HG02588 (cell line): ENCODE results near the gene TWIST2.

Source experiments
- ATAC-seq: cut with Tn5 transposase; IDR thresholded peaks from one replicate; pipeline ENCODE4 v1.9.1; 2021; ENCODE audit warnings: mild to moderate bottlenecking, moderate library complexity; ENCODE audit not compliant: unreplicated experiment

Gene TWIST2

DNA sequence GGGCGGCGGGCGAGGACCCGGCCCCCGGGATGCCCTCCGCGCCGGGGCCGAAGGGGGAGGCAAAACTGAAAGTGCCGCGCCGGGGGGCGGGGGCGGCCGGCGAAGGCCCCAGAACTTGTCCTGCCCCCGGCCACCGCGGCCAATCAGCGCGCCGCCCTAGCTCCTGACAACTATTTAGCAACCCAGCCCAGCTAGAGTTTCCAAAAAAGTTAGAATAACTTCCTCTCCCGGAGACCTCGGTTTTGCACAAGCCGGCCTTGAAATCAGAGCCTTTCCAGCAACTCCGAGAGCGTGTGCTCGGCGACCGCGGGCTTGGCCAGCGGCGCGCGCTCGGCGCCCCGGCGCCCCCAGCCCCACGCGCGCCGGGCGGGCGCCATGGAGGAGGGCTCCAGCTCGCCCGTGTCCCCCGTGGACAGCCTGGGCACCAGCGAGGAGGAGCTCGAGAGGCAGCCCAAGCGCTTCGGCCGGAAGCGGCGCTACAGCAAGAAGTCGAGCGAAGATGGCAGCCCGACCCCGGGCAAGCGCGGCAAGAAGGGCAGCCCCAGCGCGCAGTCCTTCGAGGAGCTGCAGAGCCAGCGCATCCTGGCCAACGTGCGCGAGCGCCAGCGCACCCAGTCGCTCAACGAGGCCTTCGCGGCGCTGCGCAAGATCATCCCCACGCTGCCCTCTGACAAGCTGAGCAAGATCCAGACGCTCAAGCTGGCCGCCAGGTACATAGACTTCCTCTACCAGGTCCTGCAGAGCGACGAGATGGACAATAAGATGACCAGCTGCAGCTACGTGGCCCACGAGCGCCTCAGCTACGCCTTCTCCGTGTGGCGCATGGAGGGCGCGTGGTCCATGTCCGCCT lies at the start of gene TWIST2:
Gene TWIST2 (plus strand): TSS at position 245 of the 850 bp plus-strand sequence. CDS start 131 bp downstream, at position 376.
- no peak for ATAC-seq

DNA sequence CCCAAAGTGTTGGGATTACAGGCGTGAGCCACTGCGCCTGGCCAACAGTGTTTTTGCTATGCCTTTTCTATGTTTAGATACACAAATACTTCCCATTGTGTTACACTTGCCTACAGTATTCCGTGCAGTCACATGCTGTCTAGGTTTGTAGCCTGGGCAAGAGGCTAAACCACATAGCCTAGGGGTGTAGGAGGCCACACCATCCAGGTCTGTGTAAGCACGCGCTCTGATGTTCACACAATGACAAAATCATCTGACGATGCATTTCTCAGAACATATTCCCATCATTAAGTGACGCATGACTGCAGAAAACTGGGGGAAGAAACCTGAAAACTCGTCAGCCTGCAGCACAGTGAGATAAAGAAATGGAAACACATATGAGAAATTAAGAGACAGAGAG lies 46.1 kb upstream of the TWIST2 start:
- ATAC-seq, result no peak

DNA sequence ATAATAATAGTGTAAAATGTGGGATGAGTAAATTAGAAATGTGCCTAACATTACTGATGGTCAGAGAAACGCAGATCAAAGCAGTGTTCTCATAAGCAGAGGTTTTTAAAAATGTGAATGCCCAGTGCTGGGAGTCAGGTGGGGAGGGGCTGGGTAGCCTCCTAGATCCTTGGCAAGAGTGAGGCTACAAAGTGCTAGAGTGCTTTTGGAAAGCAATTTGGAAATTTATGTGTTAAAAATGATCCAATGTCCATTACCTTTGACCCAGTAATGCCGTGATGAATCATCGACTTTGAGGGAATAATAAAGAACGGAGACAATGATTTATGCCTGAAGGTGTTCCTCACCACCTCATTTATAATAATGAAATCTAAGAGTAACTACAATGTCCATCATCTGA lies 44.9 kb upstream of the TWIST2 start:
- no peak for ATAC-seq

DNA sequence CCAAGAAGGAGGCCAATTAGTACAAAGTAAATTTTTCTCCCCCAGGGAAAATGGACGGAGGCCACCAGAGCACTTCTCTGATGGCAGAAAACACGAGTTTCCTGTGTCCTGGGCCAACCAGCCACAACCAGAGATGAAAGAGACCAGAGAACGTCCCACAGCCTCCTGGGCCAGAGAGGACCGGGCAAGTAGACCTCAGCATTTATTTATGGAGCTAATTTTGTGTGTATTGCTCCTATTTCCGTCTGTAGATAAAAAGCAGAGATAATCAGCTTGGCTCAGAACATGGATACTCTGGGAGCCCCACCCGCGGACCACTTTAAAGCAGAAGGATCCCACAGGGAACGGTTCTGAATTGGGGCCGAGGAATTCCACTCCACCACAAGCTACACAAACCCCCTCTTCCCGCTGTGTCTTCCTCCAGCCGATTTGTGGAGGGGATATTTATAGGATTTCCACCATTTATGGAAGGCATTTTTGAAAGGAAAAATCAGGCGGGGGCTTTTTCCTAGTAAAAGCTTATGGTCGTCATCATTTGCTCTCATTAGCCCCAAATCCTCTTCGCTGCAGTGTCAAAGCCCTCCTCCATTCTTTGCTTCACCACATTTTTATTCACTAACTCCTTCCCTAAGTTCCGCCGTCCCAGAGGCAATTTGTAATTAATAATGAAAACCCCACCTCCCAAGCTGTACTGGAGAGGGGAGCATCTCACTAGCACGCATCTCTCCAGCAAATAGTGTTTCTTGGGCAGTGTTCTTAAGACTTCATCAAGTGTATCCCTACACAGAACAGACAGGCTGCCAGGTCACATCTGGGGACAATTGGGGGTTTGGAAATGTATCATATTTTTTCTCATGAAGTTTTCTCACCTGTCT lies 43.7 kb upstream of the TWIST2 start:
- ATAC-seq, result no peak

DNA sequence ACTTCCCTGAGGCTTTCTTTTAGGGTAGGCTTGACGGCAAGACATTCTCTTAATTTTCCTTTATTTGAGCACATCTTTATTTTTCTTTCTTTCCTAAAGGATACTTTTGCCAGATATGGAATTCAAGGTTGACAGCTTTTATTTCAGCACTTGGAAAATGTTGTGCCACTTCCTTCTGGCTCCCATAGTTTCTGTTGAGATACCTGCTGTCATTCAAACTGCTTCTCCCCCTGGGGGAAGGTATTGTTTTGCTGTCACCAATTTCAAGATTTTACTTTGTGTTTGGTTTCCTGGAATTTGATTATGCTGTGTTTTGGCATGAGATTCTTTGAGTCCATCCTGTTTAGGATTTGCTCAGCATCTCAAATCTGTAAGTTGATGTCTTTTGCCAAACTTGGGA lies 39.1 kb upstream of the TWIST2 start:
- ATAC-seq, result no peak

DNA sequence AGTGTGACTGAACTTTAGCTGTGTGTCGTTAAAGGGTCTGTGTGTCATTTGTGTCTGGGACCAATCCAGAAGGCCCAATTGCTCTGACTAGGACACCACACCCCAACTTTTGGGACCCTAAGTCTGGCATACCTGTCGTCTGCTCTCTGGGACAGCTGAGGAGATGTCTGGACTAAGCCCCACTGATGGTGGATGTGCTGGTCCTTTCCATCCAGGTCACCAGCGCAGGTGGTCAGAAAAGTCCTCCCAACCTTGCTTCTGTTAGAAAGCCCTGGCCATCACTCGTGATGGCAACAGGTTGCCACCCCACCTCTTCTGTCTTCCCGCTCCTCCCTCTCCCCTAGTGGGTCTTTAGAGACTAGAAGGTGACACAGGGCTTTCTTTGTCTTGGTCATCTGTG lies 37.6 kb upstream of the TWIST2 start:
- ATAC-seq, result no peak

DNA sequence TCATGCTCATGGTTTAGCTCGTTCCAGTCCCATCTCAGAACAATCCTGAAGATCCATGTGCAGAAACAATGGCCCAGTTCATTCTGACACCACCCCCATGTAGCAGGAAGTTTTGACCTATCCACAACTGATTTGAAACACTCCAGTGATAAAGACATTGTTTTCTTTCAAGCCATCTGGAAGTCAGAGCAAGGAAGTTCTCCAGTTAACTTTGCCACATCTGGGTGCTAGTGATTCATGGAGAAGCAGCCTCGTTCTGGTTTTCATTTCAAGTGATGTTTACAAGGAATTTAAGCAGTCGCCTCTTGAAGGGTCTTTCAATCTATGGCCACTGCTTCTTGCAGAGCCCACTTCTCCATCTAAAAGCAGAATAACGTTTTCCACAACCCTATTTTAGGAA lies 36.6 kb upstream of the TWIST2 start:
- no peak for ATAC-seq

DNA sequence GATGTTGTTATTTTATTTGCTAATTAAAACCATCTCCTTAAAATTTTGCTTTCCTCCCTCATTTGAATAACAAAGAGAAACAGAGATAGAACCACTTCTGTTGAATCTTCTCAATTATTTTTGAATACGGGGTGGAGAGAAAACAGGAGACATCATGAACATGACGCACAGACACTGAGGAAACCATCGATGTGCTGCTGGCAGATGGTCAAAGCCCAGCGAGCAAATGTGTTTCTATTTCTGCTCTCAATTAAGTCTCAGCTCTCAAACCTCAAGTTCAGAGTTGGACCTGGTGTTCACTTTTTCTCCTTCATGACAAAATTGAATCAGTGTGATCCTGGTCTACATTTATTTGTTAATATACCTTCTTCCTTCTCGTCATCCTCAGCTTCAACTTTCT lies 36.1 kb upstream of the TWIST2 start:
- ATAC-seq, result no peak

DNA sequence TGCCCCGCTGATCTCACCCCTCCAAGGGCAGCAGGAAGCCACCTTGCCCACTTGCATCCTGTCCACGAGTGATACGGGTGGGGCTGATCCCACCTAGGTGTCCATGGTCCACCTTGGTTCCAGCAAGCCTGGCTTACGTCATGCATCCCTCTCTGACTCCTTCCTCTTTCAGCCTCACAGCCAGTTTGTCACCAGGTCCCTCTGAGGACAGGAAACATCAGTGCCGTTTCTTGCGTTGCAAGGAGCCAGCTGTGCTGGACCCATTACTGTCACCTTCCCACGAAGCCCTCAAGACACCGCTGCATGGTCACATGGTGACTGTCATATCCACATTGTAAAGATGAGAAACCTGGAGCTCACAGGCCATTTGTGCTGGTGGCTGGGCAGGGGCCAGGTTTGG lies 34.8 kb upstream of the TWIST2 start:
- no peak for ATAC-seq

DNA sequence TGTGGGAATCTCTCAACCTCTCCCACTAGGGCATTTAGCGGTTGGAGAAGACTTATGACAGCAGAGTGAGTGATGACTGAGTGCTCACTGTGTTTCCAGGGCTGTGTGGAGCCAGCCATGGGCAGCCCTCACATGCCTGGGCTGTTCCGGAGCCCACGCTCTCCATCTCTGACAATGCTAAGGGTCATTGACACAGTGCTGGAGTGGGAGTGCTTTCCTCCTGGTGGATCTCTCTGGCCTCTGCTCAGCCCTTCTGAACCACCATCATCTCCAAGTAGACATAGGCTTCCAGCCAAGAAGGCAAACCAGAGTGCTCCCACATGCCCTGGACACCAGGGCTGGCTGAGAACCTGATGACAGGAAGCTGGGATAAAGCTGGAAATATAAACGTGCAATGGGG lies 33.1 kb upstream of the TWIST2 start:
- ATAC-seq, result no peak

DNA sequence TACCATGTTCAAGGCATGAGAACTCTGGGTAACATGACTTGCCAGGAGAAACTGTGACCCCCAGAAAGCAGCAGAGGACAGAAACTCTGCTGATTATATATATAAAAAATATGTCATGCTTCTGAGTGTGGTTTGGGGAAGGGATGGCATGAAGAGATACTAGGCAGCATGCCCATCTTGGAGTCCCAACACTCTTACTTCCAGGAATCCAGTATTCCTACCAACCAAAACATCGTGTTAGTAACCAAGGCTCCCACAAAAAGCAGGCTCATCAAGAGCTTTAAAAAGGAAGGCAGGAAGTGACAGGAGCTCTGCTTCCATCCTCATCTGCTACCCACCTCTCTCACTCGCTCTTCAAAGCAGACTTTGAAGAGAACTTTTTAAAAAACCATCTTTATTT lies 31.6 kb upstream of the TWIST2 start:
- ATAC-seq, result no peak

DNA sequence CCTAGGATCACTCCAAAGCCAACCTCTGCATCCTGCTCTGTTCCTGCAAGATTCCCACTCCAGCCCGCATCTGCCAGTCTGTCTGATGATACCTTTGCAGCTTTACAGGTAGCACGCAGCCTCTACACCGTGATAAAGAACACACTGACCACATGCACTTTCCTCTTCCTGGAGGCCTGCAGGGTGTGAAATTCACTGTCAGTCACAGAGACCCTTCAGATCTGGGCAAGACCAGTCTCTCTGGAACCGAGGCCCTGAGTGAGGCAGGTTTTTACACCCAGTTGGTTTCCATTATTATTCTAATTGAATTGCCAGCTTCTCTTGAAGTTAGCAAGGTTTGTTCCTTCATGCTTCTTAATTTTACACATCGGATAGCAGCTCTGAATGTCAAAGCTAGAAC lies 30.5 kb upstream of the TWIST2 start:
- no peak for ATAC-seq

DNA sequence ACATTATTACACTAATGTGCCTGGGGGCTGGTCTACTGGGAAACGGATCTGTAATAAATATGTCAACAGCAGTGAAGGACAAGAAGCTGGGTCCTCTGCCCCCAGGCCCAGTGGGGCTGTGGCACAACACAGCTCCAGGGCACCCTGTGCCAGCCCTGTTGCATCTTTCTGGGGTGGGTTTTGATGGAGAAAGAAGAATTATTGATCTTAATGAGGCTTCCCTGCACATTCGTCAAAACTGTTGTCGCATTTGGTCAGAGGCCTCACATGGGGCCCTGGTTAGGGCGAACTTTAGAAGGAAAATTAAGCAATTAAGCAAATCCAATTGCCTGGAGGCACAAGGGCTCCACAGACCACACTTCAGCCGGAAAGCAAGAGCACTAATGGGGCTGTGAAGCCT lies 30.0 kb upstream of the TWIST2 start:
- no peak for ATAC-seq

DNA sequence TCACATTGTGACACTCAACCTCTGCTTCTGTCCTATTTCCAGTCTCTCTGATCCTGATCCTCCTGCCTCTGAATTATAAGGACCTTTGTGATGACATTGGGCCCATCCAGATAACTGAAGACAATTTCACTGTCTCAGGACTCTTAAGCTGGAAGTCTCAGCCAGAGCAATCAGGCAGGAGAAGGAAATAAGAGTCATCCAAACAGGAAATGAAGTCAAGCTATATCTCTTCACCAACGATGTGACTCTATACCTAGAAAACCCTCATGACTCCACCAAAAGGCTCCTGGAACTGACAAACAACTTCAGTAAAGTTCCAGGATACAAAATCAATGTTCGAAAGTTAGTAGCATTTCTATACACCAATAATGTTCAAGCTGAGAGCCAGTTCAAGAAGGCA lies 29.3 kb upstream of the TWIST2 start:
- no peak for ATAC-seq

DNA sequence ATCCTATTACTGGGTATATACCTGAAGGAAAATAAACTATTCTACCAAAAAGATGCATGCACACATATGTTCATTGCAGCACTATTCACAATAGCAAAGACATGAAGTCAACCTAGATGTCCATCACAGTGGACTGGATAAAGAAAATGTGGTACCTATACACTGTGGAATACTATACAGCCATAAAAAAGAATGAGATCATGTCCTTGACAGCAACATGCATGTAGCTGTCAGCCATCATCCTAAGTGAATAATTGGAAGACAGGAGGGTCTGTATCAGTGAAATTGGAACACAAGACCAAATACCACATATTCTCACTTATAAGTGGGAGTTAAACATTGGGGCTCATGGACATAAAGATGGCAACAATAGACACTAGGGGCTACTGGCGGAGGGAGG lies 27.7 kb upstream of the TWIST2 start:
- no peak for ATAC-seq

DNA sequence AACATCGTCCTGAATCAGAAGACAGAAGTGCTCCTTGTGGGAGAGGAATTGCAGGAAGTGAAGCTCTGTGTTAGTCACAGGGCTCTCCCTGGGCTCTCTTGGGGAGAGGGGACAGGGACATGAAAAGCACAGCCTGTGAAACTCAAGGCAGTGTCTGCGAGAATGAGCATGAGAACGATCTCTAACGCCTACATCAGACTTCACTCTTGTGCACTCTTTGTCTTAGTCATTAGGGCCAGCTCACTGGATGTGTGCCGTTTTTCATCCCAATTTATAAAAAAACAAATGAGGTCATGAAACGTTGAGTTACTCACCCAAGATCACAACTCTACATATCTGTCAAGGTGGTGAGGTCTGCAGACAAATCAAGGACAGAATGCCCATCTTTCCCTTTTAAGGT lies 27.0 kb upstream of the TWIST2 start:
- no peak for ATAC-seq

DNA sequence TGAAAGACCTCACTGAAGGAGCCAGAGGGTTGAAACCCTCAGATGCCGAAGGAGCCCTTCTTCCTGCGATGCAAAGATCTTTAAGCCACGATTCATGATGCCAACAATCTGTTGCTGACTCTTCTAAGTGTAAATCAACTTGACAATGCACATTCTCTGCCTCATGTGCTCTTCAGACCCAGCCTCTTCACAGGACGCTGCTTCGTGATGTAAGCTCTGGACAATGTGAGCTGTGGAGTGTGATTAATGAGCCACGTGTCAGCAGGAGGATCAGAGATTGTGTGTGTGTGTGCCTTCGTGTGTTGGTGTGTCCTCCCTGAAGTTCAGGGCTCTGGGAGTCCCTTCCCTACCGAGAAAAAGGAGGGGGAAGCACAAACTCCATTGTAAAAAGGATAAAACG lies 26.5 kb upstream of the TWIST2 start:
- ATAC-seq, result no peak

DNA sequence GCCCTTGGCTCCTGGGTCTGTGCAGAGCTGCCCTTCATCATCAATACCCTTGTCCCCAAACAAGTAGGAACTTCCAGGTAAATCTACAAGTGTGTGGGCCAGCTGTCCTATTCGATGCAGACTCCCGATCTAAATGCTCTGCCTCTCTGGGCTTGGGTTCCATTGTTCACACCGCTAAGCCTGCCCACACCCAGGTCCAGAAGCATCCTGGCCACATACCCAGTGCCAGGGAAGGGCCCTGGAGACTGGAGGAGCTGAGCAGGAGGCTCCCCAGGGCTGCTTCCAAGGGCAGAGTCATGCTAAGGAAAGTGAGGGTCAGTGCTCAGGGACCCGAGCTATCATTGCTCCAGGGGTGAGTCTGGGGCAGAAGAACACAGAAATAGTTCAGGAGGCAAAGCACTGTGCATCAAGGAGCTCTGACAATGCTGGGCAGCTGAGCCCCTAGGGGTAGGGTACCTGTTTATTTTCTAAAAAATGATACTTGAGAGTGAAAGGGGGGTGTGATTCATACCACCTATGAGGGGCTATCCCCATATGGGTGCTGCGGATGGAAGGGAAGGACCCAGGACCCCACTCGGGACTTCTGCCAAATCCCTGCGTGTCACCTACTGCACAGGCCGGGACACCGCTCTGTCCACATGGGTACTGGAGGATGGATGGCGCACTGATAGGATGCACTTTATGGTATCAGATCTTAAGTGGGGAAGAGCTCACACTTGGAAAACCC lies 25.8 kb upstream of the TWIST2 start:
- ATAC-seq, result no peak

DNA sequence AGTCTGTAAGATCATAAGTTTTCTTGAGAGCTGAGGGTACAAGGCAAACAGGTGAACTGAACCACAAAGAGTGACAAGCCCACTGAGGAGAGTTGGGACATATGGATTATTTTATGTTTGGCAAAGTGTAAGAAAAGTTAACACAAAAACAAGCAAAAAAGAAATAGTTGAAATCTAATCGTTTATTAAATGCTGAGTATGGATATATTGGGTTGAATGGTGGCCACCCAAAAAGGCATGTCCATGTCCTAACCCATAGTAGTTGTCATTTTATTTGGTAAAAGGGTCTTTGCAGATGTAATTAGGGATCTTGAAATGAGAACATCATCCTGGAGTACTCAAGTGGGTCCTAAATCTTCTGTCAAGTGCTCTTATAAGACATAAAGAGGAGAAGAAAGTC lies 24.9 kb upstream of the TWIST2 start:
- ATAC-seq, result no peak

DNA sequence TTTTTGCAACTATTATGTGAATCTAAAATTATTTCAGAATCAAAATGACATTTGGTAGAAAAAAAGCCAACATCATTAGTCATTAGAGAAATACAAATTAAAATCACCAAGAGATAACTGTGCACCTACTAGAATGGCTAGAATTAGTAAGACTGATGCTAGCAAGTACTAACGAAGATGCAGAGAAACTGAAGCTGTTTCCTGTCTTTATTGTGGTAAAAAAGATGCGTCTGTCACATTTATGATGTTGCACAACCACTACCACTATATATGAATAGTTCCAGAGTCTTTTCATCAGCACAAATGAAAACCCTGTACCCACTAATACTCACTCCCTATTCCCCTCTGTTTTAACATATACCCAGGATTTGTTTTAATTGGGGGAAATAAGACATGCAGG lies 16.7 kb upstream of the TWIST2 start:
- no peak for ATAC-seq

DNA sequence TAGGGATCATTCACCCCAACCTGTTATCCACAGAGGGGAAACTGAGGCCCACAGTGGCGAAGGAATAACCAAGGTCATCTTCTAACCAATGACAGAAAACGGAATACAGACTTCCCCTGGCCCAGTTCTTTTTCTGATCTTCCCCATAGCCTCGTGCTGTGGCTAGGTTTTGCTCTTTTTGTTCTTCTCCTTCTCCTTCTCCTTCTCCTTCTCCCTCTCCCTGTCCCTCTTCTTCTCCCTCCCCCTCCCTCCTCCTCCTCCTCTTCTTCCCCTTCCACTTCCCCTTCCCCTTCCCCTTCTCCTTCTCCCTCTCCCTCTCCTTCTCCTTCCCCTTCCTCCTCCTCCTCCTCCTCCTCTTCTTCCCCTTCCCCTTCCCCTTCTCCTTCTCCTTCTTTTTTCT lies 12.9 kb upstream of the TWIST2 start:
- ATAC-seq, result no peak
